ENCODE data around the gene ARHGDIG.

DNA sequence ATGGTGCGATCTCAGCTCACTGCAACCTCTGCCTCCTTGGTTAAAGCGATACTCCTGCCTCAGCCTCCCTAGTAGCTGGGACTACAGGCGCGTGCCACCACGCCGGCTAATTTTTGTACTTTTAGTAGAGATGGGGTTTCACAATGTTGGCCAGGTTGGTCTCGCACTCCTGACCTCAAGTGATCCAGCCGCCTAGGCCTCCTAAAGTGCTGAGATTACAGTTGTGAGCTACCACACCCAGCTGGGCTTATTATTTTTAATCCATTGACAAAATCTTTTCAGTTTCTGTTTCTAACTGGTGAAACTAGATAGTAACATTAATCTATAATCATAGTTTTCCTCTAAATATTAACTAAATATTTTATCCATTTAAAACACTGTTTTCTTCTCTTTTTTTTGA is 39.8 kb upstream of the ARHGDIG start:
- TF ChIP-seq, protein P1, sequence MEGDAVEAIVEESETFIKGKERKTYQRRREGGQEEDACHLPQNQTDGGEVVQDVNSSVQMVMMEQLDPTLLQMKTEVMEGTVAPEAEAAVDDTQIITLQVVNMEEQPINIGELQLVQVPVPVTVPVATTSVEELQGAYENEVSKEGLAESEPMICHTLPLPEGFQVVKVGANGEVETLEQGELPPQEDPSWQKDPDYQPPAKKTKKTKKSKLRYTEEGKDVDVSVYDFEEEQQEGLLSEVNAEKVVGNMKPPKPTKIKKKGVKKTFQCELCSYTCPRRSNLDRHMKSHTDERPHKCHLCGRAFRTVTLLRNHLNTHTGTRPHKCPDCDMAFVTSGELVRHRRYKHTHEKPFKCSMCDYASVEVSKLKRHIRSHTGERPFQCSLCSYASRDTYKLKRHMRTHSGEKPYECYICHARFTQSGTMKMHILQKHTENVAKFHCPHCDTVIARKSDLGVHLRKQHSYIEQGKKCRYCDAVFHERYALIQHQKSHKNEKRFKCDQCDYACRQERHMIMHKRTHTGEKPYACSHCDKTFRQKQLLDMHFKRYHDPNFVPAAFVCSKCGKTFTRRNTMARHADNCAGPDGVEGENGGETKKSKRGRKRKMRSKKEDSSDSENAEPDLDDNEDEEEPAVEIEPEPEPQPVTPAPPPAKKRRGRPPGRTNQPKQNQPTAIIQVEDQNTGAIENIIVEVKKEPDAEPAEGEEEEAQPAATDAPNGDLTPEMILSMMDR (conservative IDR thresholded peaks at IDR 0.05) = no peak
- no peak for TF ChIP-seq ZFX (IDR thresholded peaks at IDR 0.05)
